Vagina (tissue), 2 donors: Measurements from ENCODE around the gene EFCAB6.

Source experiments
- CTCF ChIP-seq, 3 experiments: fragments of 450-650 bp in 2 of 3; fragments of 200-600 bp in 1 of 3; sonication (generic) in 1 of 3; IDR thresholded peaks; one replicate each; pipeline ENCODE4 v1.5.1; 2017 to 2019; ENCODE audit warnings: antibody characterized with exemption in 3 of 3, mild to moderate bottlenecking in 2 of 3, moderate library complexity in 2 of 3
- POLR2A ChIP-seq, 2 donors: fragments of 450-650 bp; IDR thresholded peaks; one replicate each; pipeline ENCODE4 v1.6.1; 2017; ENCODE audit warnings: antibody characterized with exemption in 2 of 2, mild to moderate bottlenecking in 2 of 2, moderate library complexity in 2 of 2
- POLR2AphosphoS5 ChIP-seq, 2 donors: sonication (generic); formaldehyde crosslinking; IDR thresholded peaks; one replicate each; pipeline ENCODE4 v1.9.0; 2017; ENCODE audit warnings: antibody characterized with exemption in 2 of 2, mild to moderate bottlenecking in 2 of 2, low read depth in 1 of 2; ENCODE audit not compliant: insufficient read depth in 1 of 2

DNA sequence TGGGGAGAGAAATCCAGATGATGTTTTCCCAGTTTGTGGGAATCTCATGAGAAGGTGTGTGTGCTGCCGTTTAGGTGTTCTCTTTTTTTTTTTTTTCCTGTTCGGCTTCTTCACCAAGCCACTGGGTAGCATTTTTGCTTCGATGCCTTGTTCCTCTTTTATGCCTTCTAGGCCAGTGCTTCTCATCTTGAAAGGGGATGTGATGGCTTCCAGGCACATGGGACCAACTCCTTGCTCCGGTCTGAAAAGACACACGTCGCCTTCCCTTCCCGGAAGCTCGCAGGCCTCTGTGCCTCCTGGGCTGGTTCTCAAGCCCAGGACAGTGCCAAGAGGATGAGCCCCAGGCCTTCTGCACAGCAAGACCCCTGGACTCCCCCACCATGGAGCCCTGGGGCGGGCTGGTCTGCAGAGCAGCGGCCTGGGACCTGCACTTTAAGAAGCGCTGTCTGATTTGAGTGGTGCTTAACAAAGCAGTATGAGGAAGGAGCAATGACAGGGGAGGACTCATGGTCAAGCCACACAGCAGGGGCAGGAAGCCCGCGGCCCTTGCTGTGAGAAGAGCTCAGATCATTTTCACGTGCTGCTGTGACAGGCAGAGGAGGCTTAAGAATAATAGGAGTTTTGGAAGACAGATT is 241.5 kb downstream of the EFCAB6 start:
- no peak for TF ChIP-seq CTCF (IDR thresholded peaks at IDR 0.05)
- no peak for TF ChIP-seq POLR2A (IDR thresholded peaks at IDR 0.05)
- TF ChIP-seq POLR2AphosphoS5 (IDR thresholded peaks at IDR 0.05; ENCODE audit: insufficient read depth in 1 of 2, low read depth in 1 of 2): no peak
